ENCODE measurements around the gene SCG3.

- TF ChIP-seq YY1 (IDR thresholded peaks at IDR 0.05; ENCODE audit: insufficient read depth, insufficient read length) (no peak), ZNF274 (IDR thresholded peaks at IDR 0.05; ENCODE audit: low read depth, low read length) (no peak)
Measured at GRCh38 chr15:51765751-51766150, 84.4 kb downstream of the SCG3 start.
